GM21825 (cell line): Measurements from ENCODE around the gene E2F7.
A peak's percentile ranks its signal among the peaks of the same experiment; 100 is the strongest.

Experiments
- ATAC-seq: cut with Tn5 transposase; IDR thresholded peaks from one replicate; pipeline ENCODE4 v1.9.1; 2021; ENCODE audit warnings: mild to moderate bottlenecking, moderate library complexity; ENCODE audit not compliant: unreplicated experiment

The E2F7 gene

DNA sequence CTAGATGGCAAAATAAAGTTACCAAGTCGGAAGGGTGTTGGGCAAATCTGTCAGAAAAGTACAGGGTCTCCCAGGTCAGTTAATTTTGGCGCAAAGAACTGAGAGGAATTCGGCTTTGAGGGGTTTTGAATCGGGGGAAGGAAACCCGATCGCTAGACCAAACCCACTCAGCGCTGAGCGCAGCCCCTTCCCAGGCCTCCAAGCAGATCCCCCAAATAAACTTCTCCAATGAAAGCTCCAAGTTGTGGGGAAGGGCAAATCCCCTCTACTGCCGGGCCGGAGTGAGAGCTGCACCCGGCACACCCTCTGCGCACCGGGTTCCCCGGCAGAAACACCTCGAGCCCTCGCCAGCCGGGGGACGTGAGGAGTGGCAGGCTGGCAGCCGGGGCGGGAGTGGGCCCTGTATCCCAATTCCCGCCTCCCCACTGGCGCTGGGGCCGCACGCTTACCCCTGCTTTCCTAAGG, 441 bp downstream of the E2F7 start:
- ATAC-seq: no peak

DNA sequence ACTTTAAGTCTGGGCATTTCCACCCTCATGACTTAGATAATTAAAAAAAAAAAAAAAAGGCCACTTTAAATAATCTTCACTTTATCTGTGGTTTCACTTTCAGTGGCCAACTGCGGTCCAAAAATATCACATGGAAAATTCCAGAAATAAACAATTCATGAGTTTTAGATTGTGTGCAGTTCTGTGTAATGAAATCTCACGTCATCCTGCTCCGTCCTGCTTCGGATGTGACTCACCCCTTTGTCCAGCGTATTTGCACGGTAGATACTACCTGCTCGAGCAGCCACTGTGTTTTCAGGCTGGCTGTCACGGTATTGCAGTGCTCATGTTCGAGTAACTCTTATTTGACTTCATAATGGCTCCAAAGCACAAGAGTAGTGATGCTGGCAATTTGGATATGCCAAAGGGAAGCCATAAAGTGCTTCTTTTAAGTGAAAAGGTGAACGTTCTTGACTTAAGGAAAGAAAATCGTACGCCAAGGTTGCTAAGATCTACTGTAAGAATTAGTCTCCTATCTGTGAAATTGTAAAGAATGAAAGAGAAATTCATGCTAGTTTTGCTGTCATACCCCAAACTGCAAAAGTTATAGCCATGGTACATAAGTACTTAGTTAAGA, 2.4 kb downstream of the E2F7 start:
- ATAC-seq: peak; percentile 32

DNA sequence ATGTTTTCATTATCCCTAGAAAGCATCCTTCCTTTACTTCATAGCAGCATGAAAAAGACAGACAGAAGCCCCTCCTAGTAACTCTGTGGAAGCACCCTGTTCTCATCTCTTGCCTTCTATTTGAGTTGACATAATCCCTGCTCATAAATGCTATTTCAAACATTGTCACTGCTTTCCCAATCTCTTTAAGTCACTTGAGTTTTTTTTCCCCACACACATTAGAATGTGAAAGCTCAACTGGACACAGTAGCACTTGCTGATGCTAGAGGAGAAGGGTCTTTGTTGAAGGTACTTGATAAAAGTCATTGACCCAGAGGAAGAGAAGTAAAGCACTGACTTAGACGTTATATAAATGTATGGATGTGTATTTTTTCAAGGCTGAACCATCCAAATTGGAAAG, 3.0 kb downstream of the E2F7 start:
- ATAC-seq: no peak

DNA sequence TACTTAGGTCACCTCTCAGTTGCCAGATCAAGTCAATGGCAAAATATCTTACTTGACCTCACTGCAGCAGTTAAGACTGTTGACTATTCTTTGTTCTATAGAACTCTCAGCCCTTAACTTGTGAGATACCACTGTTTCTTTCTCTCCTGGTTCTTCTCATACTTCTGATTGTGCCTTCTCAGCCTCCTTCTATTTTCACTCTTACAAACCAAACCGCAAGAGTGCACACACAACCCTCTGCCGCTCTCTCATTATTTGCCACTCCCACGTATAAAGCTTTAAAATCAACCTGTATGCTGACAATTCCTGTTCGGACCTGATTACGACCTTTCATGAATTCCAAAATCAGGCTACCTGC, 4.5 kb downstream of the E2F7 start:
- peak; percentile 30 for ATAC-seq

DNA sequence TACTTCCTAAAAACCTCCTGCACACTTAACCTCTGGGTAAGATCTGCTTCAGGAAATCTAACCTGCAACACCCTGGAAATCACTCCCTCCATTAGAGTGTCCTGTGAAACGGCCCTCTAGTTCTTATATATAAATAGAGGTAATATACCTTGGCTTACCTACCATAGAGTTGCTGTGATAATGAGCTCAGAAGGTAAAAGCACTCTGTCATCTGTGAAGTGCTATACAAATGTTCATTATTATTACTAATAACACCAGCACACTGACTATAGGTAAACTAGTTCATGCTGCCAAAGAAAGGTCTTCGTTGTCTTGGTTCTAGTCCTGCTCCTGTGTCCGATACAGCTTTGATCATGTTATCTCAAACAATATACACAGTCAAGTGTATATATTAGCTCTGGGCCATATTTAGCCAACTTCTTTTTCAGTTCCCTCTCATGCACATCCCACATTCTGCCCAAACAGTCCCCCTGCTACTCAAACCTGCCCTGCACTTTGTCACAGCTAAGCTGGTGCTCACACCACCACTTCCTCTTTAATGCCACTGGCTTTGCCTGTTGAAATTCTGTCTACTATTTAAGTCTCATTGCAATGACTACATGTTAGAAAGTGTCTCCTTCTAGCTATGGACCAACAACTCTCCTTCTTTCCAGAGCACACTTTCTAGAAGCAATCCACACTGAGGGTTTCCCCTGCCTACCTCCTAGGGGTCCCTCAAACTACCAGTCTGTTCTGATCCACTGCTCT, 5.1 kb downstream of the E2F7 start:
- ATAC-seq: peak; percentile 72

DNA sequence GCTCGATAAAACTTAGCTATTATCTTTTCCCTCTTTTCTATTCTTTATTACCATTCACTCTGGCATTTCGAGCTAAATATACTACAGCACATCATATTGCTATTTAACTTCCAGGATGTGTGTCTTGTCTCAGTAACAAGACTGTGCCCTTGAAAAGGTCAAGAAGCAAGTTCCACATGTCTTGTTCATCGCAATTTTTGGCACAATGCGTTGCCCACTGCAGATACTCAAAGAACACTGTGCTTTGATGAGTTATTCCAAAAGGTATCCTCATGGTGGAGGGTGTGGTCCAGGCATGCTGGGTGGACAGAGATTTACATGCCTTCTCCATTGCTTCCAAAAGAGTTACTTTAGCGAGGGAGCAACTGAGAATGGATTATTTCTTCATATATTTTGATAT, 6.6 kb downstream of the E2F7 start:
- no peak for ATAC-seq

DNA sequence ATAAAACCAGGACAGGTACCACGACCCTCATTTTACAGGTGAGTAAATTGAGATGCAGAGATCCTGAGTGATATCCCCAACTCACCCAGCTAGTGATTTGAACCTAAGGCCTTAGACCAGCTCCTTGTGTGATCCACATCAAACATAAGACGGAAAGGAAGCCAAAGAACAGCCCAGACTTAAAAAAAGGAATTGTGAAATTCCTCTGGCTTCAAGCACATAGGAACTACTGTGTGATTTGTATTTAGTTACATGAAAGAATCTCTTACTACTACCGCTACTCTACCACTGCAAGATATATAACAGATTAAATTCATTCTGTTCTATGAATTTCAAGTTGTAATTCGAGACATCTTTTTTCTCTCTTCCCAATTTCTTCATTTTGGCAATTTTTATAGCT, 10.5 kb downstream of the E2F7 start:
- no peak for ATAC-seq

DNA sequence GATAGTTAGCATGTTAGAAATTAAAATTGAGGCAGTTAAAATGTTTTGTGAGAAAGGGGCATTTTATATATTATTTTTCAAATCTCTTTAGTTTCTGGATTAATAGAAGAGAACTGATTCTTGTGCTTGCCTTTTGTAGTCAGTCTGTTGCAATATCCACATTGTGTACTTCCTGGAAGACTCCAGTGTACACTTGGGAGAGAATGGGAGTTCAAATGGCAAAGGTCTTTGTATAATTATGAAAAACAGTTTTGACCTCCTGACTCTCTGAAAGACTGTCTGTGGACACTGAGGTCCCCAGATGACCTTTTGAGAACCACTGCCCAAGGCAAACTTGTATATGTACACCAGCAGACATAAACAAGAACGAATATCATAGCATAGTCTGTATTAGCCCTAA, 12.1 kb downstream of the E2F7 start:
- ATAC-seq: no peak

DNA sequence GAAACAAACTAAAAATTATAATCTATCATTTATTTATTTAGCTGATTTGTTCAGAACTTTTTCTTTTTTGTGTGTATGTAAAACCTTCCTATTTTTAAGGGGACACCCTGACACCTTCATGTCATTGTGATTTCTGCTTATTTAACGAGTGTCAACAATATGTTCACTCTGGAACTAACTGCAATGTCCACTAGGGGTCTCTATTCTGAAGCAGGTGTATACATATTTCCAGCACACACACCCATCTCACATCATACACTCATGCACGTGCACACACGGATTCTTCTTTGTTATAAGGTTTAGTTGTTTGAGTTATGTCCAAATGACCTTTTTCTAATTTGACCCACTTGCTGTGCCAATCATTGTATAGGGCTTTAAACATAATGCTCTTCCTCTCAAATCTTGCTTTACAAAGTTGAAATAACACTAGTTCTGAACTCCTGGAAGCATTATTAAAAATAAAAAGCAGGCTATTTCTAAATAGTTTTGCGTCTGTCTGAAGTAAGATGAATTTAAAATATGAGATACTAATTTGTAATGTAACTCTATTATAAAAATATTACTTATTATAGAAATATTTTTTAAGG, 15.5 kb downstream of the E2F7 start:
- ATAC-seq: peak; percentile 96

DNA sequence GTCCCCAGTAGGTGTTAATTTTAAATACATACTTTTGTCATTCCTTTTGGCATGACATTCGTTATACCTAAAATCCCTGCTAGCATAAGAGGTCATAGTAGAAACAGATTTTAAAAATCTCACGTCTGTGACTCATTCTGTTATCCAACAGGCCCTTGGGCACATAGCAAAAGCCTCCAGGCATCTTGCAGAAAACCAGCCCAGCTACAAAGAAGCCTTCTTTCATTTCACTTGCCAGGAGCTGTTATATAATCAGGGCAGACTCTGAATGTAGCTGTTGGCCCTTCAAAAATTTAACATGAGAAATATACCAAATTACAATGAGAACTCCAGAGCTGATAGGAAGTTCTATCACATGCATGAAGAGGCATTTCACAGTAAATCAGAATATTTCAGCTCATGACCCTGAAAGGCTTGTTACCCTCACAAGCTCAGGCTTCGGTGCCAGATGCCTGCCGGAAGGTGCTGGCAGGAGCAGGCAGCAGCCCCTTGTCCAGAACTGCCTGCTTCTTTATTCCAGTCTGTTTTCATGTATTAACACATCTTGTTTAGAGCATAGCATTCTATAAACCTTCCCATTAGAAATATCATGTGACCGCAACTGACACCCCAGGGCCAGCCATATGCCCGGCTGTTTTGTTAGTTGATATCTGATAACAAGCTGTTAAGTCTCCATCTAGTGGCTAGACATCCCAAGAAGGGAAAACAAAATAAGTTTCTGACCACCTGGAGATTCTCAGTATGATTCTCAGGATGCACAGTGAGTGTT, 17.8 kb downstream of the E2F7 start:
- no peak for ATAC-seq

DNA sequence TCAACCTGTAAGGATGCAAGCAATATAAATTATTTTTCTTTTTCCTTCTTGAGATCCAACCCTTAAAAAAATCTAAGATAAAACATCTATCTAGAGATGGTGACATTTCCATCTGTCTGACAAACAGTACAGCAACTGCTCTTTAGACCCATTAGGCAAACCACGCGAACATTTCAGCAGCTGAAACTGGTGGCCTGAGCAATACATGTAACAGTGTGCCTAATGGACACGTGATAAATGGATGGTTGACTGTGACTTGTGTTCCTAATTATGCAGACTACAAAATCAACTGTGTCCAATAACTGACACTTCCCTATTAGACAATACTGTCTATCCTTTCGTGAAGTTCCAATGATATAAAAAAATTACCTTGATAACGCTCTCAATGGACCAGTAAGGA, 18.9 kb downstream of the E2F7 start:
- ATAC-seq: no peak

DNA sequence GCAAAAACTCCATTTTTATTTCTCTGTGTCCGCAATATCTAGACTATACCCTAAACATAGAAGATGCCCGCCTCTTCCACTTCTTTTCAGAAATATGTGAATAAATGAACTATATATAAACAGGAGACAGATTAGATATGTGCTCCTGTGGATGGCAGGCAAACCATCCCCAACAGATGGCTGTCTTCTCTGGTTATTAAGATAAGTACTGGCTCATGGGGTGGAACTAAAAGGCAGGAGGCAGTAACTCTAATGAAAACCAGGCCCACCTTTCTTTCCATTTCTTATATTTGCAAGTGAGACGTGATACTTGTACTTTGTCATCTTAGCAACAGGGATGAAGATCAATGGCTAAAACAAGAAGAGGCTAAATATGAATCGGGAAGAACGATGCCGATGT, 20.2 kb downstream of the E2F7 start:
- ATAC-seq: no peak

DNA sequence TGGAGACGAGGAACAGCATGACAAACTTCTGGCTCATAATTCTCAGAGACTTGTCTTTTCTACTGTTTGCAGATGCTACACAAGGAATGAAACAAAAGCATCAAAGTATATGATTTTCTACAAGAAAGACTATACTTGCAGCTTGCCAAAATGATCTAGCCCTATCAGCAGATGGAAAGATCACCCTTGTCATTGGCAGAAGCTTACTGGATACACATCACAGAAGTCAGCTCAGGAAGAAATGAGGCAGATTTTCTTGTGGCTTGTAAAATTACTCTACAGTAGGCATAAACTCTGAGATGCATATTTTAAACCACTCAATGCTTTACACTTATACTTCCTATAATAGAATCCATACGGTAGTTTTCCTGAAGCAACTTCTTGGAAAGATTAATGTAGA, 20.6 kb downstream of the E2F7 start:
- no peak for ATAC-seq

DNA sequence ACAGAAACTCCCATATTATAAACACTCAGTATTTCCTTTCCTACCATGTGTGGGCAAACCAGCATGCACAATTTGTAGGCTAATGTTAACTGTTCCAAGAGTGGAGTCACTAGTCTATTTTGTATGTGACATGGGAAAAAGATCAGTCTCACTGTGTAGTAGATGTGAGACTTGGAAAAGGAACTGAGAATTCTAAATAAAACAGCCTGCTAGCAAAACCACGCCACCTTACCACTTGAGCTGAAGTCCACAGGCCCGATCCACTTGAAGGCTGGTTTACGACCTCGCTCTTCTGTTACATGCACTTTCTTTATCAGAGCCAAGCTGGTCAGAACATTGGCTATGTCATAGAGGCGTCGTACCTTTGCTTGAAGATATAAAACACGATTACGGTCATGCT, 22.5 kb downstream of the E2F7 start:
- ATAC-seq: peak; percentile 53

DNA sequence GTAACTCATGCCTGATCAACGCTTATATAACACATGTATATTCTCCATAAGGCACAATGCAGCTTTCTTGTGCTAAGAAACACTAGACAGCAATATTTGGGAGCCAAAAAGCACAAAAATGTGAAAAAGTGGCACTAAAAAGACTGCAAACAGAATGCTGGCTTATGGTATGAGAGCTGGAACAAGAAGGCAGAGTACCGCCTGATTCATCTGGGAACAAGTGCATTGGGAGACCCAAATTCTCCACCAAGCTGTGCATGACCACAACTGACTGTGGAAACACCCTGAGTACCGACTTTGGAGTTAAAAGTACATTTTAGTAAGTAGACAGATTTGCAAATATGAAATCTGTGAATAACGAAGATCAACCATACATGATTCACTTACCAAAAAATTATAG, 25.1 kb downstream of the E2F7 start:
- ATAC-seq: no peak

DNA sequence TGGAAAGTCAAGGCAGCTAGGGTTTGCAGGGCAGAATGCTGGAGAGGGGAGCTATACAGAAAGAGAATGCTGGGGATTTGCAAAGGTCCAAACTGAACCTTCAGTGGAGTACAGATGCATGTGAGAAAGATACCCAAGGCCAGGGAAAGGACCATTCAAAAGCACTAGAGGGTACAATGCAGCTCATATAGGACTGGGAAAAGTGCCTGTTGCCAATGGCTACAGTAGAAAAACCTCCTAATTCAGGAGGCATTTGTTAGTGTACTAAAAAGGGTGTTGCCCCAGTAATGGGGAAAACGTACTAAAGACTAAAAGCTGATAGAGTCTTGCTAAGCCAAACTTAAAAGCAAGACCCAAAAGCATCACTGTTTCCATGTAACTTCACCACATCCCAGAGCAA, 30.1 kb downstream of the E2F7 start:
- no peak for ATAC-seq

DNA sequence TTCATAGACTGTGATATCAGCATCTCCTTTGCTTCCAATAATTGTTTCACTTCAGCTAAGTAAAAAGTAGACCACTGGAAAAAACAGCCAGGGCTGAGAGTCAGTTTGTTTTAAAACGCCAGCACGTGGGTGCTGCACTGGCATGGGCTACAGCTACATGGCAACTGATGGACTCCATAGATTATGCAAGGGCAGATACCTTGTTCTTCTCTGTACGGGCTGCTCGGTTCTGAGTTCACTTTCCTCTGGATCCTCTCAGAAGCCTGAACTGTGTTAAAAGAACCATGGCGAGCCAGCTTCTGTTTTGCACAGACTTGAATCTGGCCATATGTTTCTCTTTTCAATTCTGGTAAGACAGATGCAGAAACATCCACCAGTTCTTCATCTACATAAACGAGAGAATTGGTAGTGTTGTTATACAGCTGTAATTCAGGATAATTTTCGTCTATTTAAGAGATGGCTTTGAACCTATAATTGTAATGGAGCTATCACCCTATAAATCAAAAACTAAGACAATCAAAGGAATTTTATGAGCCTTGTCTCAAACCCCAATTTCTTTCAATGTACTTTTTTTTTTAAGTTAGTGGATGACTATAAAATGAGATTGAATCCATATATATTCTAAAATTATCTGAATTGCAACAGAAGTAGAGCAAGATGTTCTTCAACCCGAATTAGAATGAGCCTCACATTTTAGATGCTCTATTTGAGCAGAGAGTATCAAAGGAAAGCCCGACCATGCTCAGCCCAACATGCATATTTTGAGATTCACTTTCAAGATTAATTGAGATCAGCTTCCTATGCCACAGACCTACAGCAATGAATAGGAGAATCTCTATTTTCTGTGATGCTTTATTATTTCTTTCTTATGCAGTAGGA, 31.5 kb downstream of the E2F7 start:
- no peak for ATAC-seq

DNA sequence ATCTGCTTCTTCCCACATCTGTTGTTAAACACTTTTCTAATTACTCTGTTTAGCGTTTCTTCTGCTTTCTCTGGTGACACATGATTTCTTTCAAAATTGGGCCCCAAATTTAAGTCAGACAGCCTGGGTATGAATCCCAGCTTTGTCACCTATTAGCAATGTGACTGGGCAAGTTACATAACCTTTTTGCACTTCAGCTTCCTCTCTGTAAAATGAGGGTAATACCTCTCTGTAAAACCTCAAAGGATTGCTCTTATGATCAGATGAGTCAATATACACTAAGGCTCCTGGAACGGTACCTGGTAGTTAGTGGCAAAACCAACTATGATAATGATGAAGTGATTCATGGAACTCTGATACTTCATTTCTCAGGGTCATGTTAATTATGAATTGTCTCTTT, 33.0 kb downstream of the E2F7 start:
- no peak for ATAC-seq

DNA sequence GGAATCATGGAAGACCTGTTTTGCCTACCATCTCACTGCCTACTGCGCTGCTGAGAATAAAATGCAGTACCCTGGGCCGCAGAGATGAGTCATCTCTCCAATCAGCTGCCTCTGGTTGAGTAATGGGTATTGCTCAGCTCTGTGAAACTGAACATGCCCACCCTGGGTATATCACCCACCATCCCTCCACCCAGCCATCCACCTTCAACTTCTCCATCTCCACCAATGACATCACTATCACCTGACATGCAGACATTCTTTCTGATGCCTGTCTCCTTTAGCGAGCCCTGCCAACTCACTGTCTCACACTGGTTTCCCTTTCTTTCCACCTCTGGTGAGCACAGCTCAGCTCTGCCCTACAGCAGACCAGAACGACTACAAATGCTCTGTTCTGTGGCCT, 33.6 kb downstream of the E2F7 start:
- ATAC-seq: no peak

DNA sequence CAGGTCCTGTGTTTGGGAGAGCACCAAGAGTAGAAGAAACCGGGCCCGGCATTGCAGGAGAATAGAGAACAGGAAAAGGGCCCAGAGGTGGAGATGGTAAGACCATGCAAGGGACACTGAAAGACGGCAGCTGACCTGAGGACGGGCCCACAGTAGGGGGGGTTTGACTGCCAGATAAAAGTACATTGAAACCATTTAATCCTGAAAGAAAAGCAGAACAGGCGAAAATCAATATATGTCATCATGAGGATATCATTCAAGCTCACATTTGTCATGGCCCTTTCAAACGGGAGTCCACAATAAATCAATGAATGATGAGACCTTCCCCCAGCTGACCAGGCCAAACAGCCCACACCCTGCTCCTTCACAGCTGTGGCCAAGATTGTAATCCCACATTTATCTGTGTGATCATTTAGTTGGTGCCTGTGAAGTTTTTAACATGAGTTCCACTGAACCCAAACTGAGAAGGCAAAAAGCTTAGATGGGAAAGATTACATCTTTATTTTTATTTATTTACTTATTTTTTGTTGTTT, 39.5 kb downstream of the E2F7 start:
- no peak for ATAC-seq

DNA sequence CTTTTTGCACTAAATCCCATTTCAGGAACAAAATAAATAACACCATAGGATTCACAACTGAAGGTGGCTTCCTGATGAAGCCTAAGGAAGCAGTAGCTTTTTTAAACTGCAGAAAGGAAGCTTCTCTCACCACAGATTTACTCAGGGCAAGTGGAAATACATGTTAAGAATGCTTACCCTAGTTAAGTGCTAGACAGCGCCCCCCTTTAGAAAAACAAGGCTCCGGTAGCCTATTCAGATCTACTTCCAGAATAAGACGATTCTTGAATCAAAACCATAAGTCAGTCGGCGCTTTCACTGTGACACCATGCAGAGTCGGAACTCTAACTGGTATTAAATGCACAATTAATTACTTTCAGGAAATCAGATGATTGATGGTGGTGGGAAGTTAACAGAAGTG, 41.9 kb downstream of the E2F7 start:
- ATAC-seq: no peak
